Measurements from ENCODE around the gene RABL6.

The RABL6 gene

DNA sequence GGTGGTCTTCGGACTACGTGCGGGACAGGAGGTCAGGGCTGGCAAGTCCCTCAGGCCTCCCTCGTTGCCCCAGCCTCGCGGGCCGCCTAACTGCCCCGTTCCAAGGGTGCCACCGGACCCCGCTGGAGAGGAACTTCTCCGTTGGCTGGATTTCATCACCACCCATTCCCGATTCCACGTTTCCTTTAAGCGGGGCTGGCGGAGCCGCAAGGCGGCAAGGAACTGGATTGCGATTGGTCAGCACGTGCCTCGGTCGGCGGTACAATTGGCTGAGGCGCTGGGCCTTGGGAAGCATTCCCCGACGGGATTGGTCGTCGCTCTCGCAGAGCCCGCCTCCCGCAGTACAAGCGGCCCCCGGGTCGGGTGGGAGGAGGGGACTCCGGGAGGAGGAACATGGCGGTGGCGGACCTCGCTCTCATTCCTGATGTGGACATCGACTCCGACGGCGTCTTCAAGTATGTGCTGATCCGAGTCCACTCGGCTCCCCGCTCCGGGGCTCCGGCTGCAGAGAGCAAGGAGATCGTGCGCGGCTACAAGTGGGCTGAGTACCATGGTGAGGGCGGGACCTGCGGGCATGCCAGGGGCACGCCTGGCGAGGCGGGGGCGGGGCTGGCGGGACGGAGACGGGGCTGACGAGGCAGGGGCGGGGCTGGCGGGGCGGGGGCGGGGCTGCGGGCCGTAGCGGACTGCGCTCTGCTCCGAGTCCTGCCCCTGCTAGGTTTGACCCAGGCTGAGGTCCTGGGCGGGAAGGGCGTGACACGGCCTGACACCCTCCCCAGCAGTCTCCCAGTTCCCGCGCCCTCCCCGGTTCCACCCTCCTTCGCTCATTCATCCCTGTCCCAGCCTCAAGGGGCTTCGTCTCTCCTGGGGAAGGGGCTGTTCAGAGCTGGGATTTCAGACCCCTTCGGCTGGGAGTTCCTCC lies 41.6 kb downstream of the RABL6 start, which contains the start of gene PHPT1:
PHPT1 (plus strand) TSS at position 372 of the 922 bp plus-strand sequence; CDS start at position 394, 22 bp downstream.
- peak; percentile 95 for DNase-seq

GRCh38 chr9:136849960-136850865 lies 42.5 kb downstream of the RABL6 start:
- DNase-seq = no peak

GRCh38 chr9:136850866-136851775 lies 43.4 kb downstream of the RABL6 start:
- no peak for DNase-seq

- no peak for DNase-seq
Measured at GRCh38 chr9:136851941-136852663, 44.4 kb downstream of the RABL6 start, which contains the start of gene MAMDC4. Gene MAMDC4, plus strand, starts transcription at chr9:136852346. Its CDS starts 71 bp downstream, at chr9:136852417.

DNA sequence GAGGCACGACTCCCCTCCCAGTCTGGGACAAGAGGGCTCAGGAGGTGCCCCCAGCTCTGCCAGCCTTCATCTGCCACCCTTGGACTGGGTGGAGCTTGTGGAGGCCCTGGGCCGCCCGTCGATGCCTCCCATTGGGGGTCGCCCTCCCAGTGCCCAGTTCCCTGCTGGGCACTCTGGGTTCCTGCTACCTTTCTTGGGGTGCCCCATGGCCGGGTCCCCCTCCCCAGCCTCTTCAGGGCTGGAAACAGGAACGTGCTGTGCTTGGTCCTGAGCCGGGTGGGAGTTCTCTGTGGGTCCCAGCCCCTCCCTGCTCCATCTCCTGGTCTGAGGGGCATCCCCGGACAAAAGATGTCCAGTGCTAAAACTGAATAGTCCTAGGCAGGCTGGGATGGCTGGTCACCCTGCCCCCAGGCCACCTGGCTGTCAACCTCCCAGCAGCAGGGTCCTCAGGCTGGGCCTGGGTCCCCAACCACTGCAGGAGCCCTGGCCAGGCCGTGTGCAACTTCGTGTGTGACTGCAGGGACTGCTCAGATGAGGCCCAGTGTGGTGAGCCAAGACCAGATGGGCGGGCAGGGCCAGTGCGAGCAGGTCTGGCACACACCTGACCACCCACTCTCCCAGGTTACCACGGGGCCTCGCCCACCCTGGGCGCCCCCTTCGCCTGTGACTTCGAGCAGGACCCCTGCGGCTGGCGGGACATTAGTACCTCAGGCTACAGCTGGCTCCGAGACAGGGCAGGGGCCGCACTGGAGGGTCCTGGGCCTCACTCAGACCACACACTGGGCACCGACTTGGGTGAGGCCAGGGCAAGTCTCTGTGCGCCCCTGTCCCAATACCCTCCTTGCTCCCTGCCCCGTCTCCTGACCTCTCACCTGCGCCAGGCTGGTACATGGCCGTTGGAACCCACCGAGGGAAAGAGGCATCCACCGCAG lies 45.2 kb downstream of the RABL6 start:
- no peak for DNase-seq

DNA sequence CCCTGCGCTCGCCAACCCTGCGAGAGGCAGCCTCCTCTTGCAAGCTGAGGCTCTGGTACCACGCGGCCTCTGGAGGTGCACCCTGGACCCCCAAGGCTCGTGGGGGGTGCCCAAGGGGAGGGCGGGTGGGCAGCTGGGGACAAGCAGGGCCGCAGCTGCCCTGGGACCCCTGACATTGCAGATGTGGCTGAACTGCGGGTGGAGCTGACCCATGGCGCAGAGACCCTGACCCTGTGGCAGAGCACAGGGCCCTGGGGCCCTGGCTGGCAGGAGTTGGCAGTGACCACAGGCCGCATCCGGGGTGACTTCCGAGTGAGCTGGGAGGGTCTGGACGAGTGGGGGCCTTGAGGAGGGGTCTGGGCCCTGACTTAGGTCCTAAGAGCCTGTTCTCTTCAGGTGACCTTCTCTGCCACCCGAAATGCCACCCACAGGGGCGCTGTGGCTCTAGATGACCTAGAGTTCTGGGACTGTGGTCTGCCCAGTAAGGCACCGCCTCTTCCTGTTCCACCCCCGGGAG lies 45.9 kb downstream of the RABL6 start:
- DNase-seq = no peak

- no peak for DNase-seq
Measured at GRCh38 chr9:136854113-136854841, 46.5 kb downstream of the RABL6 start.

DNA sequence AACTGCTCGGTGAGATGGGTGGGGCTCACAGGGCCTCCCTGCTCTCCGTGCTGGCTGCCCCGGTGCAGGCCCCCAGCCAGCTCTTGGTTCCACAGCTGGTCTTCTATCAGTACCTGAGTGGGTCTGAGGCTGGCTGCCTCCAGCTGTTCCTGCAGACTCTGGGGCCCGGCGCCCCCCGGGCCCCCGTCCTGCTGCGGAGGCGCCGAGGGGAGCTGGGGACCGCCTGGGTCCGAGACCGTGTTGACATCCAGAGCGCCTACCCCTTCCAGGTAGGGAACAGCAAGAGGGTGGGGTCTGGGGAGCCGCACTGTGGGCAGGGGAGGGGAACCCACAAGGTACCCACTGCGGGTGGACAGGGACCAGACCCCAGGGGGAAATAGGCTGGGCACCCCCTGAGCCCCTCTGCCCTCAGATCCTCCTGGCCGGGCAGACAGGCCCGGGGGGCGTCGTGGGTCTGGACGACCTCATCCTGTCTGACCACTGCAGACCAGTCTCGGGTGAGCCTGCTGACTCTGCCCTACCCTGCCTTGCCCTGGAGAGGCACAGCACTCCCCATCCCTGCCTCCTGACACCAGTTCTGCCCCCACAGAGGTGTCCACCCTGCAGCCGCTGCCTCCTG lies 47.2 kb downstream of the RABL6 start:
- DNase-seq = no peak

GRCh38 chr9:136855461-136856078 lies 47.8 kb downstream of the RABL6 start:
- DNase-seq = no peak

GRCh38 chr9:136856079-136856476 lies 48.3 kb downstream of the RABL6 start:
- no peak for DNase-seq

GRCh38 chr9:136856541-136857141 lies 48.9 kb downstream of the RABL6 start:
- no peak for DNase-seq

DNA sequence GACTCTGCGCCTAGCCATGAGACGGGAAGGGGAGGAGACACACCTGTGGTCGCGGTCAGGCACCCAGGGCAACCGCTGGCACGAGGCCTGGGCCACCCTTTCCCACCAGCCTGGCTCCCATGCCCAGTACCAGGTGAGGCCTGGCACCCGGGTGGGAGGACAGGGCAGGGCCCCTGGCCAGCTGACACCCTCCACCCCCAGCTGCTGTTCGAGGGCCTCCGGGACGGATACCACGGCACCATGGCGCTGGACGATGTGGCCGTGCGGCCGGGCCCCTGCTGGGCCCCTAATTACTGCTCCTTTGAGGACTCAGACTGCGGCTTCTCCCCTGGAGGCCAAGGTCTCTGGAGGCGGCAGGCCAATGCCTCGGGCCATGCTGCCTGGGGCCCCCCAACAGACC lies 49.4 kb downstream of the RABL6 start:
- DNase-seq = no peak

- no peak for DNase-seq
Measured at GRCh38 chr9:136857581-136858412, 50.0 kb downstream of the RABL6 start.

DNA sequence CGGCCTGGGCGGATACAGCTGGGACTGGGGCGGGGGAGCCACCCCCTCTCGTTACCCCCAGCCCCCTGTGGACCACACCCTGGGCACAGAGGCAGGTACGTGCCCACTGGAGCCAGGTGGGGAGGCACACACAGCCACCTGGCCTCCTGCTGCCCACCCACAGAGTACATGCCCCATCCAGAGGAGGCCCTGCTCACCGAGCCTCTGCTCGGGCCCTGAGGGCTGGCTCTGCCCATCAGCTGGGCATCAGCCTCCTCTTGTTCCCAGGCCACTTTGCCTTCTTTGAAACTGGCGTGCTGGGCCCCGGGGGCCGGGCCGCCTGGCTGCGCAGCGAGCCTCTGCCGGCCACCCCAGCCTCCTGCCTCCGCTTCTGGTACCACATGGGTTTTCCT lies 50.7 kb downstream of the RABL6 start:
- DNase-seq = no peak

- DNase-seq = no peak
Measured at GRCh38 chr9:136858844-136859757, 51.4 kb downstream of the RABL6 start.

DNA sequence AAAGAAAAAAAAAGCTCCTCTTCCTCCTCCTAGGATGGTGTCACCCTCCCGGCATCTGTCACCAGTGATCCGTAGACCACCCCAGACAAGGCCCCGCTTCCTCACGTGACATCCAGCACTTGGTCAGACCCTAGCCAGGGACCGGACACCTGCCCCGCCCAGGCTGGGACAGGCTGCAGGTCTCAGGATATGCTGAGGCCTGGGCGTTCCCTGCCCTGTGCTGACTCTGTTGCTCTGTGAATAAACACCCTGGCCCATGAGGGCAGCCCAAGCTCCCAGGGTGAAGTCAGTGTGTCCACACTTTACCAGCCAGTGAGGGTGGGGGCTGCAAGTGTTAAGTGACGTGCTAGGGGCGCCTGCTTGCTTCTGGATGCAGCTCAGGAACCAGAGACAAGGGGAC lies 52.8 kb downstream of the RABL6 start:
- DNase-seq = no peak

Data from NCI-H748 treated with DMSO at 0.1 percent for 48 hours (cell line).